ENCODE measurements around the gene YAE1.

YAE1 gene

DNA sequence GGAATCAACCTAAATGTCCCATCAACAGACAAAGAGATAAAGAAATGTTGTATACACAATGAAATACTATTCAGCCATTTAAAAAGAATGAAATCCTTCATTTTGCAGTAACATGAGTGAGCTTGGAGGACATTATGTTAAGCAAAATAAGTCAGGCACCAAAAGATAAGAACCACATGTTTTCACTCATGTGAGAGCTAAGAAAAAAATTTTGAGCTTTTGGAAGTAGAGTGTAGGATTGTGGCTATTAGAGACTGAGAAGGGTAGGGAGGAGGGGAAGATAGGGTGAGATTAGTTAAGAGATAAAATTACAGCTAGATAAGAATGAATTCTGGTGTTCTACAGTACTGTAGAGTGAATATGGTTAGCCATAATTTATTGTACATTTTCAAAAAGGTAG lies 8.3 kb upstream of the YAE1 start:
- no peak for DNase-seq

GRCh38 chr7:39560408-39560807 lies 5.8 kb upstream of the YAE1 start:
- no peak for DNase-seq

- no peak for DNase-seq
Measured at GRCh38 chr7:39560997-39561396, 5.2 kb upstream of the YAE1 start.

DNA sequence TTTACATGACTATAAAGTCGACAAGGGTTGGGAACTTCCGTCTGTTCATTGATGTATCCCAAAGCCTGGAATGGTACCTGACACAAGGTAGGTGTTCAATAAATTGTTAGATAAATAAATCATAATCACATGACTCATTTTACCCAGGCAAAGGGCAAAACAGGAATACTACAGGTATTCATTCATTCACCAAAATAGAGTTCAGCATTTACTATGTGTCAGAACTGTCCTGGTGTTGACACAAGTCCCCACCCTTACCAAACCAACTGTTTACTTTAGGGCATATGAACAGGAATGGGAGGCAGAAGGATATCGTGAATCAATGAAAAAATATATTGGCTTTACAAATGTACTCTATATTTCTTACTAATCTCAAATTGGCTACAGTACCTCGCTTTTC lies 666 bp upstream of the YAE1 start:
- DNase-seq = no peak

DNA sequence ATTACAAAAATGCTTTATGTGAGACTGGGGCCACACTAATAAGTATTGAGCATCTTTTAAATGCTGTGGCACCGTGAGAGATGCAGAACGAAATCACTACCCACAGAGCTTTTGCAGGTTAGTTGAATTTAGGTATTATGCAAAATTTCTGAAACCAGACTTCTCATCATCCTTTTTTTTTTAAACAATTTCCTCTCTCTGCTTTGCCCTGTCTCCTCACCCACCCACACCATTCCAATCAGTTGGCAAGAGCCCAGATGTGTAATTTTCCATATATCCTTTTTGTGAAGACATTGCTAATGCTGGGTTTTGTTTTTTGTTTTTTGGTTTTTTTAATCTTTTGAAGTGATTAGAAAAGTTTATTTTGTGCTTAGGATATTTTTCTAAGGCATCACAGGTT lies 1.1 kb downstream of the YAE1 start:
- no peak for DNase-seq

- no peak for DNase-seq
Measured at GRCh38 chr7:39574673-39575349, 8.6 kb downstream of the YAE1 start.

- no peak for DNase-seq
Measured at GRCh38 chr7:39577229-39577874, 11.1 kb downstream of the YAE1 start.

- peak; percentile 69 for DNase-seq
Measured at GRCh38 chr7:39580149-39580874, 14.1 kb downstream of the YAE1 start.

DNA sequence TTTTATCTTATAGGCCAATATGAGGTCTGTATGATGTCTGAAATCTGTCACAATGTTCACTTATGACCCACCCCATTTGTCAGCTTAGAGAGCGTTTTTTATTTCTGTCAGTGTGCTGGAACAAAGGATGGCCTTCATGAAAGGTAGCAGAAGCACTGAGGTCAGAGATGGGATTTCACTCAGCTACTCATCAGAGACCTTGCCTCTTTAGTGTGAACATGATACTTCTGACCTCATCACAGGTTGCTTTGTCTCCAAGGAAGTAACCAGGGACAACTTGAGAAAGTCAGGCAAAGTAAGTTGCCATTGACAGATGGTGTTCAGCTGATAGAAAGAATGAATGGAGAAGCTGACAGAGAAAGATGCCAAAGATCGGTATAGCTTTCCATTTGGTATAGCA lies 16.3 kb downstream of the YAE1 start:
- DNase-seq = no peak

DNA sequence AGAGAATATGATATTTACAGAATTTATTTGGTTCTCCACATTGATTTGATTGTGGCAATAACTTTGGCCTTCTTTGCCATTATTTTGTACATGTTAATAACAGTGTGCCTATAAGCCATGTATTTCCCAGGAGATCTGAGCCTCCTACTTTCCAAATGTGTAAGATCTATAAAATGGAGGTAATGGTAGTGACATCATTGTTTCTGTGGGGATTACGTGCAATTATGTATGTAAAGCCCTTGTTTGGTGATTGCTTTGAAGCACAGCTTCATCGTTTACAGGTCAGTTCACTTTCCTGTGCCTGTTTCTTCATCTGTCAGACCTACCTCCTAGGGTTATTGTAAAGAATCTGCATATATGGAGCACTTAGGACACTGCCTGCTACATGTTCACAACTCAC lies 17.3 kb downstream of the YAE1 start:
- no peak for DNase-seq

- DNase-seq = no peak
Measured at GRCh38 chr7:39587393-39587792, 21.2 kb downstream of the YAE1 start.

DNA sequence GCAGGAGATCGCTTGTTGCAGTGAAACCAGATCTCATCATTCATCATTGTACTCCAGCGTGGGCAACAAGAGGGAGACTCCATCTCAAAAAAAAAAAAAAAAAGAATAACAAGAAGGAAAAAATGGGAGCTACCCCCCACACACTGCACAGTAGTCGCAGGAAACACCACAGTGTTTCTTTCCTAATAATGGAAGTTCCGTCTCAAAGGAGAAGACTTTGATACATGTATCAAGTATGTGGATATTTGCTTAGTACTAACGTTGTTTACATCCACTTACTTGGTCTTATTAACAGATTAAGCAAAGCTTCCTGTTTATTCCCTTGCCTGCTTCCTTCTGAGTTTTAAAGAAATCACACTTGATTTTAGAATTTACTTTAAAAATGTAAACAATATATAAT lies 22.2 kb downstream of the YAE1 start:
- no peak for DNase-seq

GRCh38 chr7:39589323-39590111 lies 23.3 kb downstream of the YAE1 start:
- DNase-seq = peak; percentile 53

- no peak for DNase-seq
Measured at GRCh38 chr7:39592586-39592985, 26.4 kb downstream of the YAE1 start.

GRCh38 chr7:39594988-39595620 lies 28.9 kb downstream of the YAE1 start:
- DNase-seq = no peak

- no peak for DNase-seq
Measured at GRCh38 chr7:39602351-39602750, 36.1 kb downstream of the YAE1 start.

DNA sequence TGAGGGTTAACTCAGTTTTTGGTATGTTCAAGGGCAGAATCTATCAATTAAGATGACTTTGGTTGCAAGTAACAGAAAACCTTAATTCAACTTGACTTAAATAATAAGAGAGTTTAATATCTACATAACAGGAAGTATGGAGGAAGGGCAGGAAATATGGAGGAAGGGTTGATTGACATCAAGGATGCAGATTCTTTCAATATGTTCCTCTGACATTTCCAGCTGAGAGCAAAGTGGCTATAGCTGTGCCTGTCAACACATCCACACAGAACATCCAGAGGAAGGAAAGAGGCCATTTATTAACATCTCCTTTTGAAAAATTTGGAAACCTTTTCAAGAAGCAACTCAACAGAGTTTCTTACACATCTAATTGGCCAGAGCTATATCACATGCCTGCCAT lies 37.7 kb downstream of the YAE1 start:
- DNase-seq = no peak

- DNase-seq = no peak
Measured at GRCh38 chr7:39605087-39605486, 38.9 kb downstream of the YAE1 start.

DNA sequence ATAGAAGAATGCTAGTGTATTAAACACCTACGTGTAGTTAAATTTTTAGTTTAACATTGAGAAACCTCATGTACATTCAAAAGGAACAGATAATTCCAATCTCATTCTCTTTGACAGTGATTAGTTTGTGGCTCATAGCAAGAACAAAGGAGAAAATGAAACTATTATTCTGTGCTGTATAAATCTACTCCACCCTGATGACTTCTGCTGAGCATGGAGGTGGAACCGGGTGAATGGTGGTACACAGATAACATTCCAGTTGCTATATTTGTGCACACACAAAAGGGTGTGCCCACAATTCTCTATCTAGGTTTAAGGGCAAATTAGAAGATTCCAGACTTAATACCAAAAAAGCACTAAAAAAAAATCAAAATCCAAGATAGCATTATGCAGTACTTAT lies 40.1 kb downstream of the YAE1 start:
- no peak for DNase-seq

DNA sequence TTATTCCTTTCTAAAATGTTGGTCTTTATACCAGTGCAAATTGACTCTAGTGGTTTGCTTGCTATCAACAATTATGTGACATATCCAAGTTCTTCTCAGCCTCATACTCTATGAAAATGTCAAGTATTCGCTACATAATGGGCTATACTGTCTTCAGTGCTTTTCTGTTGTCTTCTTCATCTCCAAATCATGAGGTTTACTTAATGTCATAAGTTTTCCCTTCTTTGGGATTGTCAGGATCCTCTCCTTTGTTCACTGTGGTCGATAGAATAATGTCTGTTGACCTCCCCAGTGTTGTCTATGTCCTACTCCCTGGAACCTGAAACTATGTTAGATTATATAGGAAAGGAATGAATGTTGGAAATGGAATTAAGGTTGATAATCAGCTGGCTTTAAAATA lies 40.7 kb downstream of the YAE1 start:
- DNase-seq = no peak

- no peak for DNase-seq
Measured at GRCh38 chr7:39607865-39608264, 41.7 kb downstream of the YAE1 start.

DNA sequence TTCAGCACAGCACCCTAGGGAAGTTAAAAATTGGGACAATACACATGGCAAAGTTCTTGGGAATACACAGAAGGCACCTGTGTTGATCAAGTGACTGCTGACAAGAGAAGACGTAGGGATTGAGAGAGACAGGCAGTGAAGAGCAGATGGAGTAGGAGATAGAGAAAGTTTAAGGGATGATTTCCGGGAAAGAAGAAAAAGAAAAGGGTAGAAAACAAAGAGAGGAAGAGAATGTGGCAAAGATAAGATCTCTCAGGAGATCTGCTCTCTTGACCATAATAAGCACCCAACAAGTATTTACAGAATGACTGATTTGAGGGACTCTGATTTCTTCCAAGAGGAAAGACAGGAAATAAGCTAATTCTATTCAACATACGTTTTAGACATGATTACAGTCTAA lies 42.1 kb downstream of the YAE1 start:
- no peak for DNase-seq

All from activated T-cell treated with anti-CD3 and anti-CD28 coated beads for 4 hours (primary cell).